Measurements from ENCODE around the gene MACROD1.
"Not testable (repeated sequence)": the region's sequence is repeated elsewhere in the genome, so short reads cannot be mapped to it uniquely, and the experiment has no call there.

MACROD1 gene

DNA sequence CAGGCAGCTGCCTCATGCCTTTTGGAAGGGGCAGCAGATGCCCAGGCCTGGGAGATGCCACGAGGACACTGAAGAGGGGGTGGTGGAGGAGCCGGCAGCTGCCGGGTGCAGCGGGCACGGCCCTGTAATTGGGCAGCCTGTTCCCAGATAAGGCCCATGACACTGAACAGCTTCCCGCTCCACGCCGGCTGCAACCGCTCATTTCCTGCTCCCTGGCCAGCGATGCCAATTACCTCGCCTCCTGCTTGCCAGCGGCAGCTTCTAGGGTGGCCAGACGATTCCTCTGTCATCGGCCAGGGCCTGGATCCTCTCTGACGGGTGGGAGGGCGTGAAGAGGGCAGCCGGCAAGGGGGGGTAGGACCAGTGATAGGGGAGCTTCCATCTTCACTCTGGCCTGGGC lies 107.4 kb downstream of the MACROD1 start:
- DNase-seq (ENCODE audit: low read depth), result no peak

DNA sequence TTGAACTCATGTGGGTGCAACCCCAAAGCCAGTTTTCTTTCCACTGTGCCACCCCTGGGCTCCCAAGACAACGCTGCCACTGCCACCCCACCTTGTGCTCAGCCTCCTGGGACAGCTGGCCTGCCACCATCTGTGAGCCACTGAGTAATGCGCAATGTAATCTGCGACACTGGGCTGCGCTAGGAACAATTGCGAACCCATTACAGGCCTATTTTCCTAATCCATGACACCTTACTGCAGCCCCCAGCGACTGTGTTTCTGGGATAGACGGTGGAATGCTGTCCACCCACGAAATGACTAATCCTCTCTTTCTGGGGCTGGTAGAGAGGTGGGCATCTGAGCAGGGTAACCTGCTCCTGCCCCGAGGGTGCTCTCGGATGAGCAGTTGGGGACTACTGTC lies 108.0 kb downstream of the MACROD1 start:
- DNase-seq (ENCODE audit: low read depth), result no peak

DNA sequence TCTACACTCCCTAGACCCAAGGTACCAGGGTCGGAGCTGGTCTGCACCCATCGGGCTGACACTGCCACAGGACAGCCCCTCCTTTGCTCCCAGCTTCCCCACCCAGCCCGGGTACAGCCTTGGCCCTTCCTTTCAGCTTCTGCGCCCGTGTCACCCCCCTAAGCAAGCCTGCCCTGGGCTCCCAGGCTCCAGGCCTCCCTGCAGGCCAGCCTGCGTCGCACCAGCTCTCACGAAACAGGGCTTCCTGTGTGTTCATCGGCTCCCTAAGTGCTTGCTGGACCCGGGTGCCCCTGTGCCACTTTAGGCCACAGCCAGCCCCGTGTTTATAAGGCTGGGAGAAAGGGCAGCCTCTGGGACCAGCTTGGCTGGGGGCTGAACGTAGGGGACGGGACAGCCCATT lies 109.1 kb downstream of the MACROD1 start:
- DNase-seq (ENCODE audit: low read depth), result no peak

DNA sequence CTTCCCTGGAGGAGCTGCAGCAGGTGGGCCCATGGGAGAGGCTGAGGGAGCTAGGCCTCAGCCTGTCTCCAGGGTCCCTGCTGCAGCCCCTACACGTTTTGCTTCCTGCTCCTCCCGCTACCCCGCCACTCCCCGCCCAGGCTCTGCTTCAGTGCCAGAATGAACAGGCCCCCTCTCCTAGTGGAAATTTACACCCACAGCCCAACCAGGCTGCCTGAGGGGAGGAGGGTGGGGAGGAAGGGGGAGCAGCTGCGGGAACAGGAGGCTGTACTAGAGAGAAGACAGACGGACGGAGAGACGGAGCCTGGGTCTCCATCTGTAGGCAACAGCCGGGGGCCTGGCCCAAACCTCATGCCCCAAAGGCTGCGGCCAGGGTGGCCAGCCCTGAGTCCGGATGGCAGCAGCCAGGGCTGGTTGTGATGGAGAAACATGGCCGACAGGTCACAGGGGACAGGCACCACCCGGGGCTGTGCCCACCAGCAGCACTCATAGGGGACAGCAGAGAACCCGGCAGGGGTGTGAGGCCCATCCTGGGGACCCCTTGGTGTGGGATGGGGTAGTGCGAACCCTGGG lies 109.6 kb downstream of the MACROD1 start:
- DNase-seq (ENCODE audit: low read depth), result no peak

DNA sequence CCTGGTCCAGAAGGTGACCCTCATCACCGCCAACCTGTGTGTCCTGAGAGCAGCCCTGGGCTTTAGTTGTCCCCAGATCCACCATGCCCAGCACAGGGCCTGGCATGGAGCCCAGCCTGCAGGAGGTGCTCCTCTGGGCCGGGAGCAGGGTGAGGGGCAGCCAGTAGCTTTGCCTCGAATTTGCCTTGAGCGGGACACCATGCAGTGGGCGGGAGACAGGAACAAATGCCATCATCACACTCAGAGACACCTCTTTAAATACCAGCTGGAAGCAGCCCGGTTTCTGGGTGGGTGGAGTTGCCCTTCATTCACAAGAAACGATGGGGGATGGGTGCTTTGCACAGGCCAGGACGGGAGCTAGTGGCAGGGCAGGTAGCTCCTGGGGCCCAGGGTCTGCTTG lies 110.8 kb downstream of the MACROD1 start:
- DNase-seq (ENCODE audit: low read depth), result no peak

DNA sequence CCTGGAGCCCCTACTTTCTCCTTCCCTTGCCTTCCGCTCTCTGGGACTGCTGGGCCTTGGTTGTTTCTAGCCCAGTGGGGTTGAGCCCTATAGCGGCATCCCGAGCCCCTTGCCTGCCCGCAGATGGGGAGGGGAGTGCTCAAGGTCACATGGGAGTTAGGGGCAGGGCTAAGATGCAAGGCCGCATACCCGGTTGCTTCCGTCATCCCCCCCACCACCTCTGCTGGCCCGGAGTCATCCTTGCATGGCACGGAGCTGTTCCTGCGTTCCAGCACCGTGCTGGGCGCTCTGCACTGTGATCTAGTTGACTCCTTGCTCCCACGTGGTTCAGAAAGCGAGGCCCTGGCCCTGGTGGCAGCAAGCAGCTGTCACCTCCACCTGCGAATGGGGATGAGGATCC lies 112.2 kb downstream of the MACROD1 start:
- no peak for DNase-seq (ENCODE audit: low read depth)

DNA sequence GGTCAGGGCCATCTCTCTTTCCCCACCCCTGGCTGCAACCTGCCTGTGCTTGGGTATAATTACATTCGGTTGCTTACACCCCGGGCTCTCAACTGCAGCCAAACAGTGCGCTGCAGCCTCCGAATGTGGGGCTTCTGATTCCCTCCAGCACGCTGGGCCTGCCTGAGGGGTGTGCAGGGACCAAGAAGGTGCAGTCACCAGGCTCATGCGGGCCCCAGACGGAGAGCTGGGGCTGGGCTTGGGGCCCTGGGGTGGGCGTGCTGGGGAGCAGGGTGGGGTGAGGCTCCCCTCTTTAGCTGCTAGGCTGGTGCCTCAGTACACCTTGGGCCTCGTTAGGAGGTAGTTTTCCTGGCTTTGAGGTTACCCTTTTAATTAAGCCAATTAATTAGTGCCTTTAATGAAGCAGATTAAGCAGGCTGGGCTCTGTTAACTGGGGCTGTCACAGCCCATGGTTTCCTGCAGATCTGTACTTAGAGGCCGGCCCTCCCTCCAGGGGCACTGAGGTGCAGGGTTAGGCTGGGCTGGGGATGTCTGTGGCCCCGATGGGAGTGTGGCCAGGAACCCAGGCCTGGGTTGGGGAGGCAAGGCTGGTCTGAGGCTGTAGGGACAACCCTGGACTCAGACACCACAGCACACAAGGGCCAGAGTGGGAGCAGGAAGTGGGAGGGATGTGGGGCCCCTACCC lies 112.8 kb downstream of the MACROD1 start:
- no peak for DNase-seq (ENCODE audit: low read depth)

DNA sequence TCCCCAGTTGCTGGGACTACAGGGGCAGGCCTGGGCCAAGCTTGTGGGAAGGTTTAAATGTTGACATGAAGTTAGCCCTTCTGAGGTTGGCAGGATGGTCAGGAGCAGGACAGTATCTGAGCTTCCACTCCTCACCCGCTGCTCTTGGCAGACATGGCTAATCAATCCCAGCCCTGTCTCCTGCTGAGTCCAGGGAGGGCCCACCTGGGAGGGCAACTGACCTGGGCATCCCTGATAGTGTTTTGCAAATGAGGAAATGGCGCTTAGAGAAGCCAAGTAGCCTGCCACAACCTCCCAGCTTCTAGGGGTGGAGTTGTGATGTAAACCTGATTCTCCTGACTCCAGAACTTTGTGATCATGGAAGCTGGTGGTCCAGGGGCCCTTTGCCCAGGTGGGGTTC lies 113.5 kb downstream of the MACROD1 start:
- DNase-seq (ENCODE audit: low read depth), result no peak

DNA sequence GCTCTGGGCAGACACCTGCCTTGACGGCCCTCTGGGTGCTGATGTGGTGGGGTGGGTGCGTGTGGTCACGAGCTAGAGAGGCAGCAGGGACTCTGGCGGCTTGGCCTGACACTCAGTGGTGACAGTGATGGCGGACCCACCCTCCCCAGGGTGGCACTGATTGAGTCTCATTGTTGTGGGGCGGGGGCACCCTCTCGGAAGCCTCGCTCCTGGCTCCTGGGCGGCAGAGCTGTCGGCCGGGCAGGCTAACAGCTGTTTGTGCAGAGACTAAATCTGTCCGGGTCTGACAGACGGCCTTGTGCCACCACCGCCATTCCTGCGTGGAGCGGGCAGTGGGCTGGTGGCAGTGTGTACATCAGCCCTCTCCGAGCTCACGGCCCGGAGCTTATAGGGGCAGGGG lies 114.6 kb downstream of the MACROD1 start:
- no peak for DNase-seq (ENCODE audit: low read depth)

DNA sequence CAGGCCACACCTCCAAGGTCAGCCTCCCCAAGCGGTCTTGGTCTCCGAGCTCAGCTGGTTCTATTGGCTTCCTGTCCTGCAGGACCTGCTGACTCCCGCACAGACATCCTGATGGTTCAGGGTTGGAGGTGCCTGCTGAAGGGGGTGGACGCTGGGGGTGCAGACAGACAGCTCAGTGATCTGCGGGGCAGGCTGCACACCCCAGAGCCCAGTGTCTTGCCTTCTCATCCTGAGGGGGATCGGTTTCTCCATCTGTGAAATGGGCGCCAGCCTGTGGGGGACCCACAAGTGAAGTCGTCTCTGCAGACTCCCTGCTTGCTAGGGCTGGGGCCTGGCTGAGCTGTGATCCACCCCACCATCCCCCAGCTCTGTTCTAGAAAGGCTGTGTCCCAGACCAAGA lies 116.4 kb downstream of the MACROD1 start:
- no peak for DNase-seq (ENCODE audit: low read depth)

DNA sequence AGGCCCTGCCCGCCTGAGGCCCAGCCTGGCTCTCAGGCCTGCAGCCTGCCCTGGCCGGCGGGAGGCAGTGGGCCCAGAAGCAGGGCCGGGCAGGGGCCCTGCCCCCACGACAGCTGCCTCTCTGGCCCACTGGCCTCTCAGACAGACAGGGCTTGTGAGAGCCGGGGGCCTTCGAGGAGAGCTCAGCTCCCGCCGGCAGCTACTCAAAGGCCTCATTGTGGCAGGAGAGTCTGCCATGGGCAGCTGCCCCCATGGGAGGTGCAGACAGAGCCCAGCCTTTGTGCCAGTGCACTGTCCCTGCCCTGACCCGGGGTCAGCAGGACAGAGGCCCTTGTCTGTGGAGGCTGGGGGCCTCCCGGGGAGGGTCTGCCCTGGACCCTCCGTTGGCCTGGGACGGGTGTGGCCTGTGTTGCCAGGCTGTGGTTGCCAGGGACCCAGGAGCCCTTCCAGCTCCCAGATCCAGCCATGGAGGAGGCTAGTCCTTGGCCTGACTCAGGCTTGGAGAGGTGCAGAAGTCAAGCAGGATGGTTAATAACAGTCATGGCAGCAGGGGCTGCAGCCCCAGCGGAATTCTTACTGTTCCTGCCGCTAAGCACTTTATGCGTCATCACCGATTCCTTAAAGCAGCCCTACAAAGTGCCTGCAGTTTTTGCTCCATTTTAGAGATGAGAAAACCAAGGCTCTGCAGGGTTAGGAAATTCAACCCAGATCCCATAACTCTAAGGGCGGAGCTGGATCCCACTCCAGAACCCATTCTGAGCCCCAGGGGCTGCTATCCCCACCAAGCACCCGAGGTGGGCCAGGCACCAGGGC lies 117.7 kb downstream of the MACROD1 start:
- no peak for DNase-seq (ENCODE audit: low read depth)

DNA sequence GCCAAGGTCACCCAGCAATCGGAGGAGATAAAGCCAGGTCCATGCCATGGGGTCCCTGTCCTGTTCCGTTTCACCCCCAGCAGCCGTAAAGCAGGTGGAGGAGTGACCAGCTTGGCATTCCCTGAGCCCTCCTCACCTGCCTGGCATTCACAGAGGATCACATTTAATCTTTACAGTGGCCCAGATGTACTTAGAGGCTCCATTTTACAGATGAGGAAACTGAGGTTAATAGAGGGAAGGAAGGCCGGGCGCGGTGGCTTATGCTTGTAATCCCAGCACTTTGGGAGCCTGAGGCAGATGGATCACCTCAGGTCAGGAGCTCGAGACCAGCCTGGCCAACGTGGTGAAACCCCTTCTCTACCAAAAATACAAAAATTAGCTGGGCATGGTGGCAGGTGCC lies 118.5 kb downstream of the MACROD1 start:
- DNase-seq (ENCODE audit: low read depth), result not testable (repeated sequence)

DNA sequence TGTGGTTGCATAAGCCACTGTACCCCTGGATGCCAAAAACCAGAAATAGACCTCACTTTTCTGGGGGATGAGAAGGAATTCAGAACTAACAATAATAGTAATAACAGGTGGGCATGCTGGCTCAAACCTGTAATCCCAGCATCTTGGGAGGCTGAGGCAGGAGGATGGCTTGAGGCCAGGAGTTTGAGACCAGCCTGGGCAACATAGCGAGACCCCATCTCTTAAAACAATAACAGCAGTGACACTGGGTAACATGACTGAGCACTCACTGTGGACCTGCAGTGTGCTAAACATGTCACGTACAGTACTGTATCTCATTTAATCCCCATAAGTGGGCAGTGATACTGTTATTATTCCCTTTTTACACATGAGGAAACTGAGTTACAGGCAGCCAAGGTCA lies 120.2 kb downstream of the MACROD1 start:
- no peak for DNase-seq (ENCODE audit: low read depth)

DNA sequence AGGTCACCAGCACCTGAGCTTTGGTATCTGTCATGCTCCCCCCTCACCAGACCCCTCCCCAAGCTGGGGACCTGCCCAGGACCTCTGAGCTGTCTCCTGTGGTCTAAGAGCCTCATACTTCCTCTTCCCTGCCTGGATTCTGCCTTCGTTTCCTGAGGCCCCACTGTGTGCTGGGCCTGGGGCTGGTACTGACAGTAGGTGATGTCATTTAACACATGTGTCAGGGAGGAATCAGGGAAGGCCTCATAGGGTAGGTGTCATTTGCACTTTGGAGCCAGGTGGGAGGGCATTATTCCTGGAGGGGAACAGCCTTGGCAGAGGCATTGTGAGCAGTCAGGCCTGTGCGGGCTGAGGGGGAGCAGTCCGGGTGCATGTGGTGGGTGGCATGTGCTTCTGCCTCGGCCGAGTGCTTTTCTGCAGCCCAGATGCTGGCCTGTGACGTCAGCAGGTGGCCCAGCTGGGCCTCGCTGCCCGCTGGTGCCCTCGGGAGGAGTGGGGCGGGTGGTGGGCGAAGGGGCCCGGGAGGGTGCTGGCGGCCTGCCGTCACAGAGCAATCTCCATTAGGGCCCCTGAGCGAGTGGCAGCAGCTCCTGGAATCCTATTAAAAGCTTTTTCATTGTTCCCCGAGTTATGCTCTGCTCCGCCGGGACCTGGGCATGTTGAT lies 121.1 kb downstream of the MACROD1 start:
- DNase-seq (ENCODE audit: low read depth), result no peak

DNA sequence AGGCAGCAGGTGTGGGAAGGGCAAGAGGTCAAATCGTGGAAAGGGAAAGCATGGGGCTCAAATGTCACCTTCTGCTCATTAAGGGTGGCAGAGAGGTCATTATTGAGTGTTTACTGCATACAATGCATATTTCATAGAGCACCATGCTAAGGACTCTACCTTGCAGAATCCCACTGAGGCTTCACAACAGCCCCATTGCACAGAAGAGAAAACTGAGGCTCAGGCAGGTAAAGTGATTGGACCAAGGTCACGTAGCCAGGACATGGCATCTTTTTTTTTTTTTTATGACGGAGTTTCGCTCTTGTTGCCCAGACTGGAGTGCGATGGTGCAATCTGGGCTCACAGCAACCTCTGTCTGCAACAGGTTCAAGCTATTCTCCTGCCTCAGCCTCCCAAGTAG lies 122.4 kb downstream of the MACROD1 start:
- DNase-seq (ENCODE audit: low read depth), result no peak

DNA sequence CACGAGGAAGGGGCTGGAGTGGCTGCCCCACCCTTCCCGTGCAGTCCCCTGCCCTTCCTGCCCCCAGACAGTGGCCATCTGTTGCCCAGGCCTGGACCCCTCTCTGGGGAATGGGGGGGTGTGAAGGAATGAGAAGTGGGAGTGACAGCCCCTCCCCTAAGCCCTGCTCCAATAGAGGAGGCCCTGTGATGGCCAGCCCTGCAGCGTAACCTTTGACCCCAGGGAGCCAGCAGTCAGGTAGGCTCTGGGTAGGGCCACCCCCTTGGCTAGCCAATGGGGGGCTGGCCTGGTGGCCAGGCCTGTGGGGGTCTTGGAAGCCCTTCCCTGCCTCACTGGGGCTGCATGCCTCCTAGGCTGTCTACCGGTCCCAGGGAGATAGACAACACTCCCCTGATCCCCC lies 123.6 kb downstream of the MACROD1 start:
- DNase-seq (ENCODE audit: low read depth), result no peak

DNA sequence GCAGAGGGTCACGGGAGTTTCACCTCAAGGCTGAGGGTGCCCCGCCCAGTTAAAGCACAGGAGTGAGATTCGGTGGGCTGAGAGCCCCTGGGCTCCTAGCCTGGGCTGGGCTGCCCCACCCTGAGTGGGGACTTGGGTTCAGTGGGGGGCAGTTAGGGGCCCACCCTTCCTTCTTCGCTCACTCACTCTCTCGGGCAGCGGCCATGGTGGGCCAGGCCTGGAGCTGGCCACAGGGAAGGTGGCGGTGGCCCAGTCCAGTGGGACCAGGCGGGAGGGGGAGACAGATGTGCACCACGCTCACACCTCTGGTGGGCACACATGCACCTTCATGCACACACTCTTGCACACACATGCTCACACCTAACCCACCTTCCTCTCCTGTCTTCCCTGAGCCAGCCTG lies 124.1 kb downstream of the MACROD1 start:
- no peak for DNase-seq (ENCODE audit: low read depth)

DNA sequence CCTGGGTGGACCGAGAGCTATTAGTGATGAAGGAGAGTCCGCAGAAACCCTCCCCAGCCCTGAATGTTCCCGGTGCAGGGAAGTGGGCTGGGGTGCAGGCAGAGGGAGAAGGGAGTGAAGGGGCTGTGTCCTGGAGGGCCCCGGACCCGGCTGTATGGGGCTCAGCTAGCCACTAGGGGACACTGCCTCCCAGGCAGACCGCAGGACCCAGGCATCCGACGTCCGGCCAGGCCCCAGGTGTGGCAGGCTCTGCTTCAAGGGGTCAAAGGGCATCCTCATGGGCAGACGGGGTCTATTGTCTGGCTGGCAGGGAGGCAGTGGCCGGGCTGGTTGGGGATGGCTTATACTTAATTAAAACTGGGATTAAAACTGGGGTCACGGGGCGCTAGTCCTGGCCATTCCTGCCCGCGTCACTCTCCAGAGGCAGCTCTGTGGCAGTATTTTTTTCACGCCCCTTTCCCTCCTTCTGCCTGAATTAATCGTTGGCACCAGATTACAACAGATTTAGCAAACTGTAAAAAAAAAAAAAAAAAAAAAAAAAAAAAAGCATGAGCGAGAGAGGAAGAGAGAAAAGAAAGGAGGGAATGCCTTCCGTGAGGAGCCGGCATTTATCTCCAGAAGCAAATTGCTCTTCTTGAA lies 125.1 kb downstream of the MACROD1 start:
- DNase-seq (ENCODE audit: low read depth), result no peak

DNA sequence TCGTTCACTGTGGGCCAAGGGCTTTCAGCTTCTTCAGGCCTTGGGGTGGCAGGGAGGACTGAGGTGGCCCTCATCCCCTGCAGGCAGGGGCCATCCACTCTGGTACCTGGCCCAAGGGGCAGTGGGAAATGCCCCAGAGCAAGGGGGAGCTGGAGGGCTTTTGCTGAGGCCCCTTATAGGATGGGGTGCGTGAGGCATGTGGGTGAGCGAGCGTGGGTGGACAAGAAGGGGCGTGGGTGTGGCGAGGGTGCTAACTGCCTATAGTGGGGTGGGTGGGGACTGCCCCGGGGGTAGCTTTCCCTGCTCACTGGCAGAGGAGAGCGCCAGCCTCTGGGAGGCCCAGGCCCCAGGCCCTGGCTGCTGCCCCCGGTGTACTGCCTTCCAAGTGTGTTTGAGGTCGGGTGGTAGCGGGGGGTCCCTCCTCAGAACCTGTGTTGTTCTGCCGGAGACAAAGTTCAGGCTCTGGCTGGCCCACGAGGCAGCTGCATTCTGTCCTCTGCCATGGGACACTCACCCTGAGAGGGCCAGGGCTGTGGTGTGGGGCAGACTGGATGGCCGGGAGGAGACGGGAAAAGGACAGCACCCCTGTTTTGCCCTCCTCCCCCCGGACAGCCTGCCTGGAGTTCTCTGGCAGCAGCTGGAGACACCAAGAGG lies 126.8 kb downstream of the MACROD1 start:
- DNase-seq (ENCODE audit: low read depth), result no peak

DNA sequence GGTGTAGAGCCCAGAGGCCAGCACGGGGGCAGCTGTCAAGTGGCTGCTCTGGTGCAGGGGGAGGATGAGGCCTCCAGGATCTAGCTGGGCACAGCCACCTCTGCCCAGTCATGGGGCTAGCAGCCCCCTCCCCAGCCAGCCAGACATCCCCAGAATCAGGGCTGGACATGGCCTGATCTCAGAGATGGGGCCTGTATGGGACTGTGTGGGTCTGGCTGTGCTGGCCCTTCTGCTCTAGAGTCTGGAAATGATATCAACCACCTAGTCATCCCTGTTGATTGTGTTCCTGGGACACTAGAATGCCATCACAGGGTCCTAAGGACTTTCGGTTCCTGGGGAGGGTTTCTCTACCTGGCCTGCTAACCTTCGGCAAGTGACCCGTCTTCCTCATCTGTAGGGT lies 127.4 kb downstream of the MACROD1 start:
- no peak for DNase-seq (ENCODE audit: low read depth)

DNA sequence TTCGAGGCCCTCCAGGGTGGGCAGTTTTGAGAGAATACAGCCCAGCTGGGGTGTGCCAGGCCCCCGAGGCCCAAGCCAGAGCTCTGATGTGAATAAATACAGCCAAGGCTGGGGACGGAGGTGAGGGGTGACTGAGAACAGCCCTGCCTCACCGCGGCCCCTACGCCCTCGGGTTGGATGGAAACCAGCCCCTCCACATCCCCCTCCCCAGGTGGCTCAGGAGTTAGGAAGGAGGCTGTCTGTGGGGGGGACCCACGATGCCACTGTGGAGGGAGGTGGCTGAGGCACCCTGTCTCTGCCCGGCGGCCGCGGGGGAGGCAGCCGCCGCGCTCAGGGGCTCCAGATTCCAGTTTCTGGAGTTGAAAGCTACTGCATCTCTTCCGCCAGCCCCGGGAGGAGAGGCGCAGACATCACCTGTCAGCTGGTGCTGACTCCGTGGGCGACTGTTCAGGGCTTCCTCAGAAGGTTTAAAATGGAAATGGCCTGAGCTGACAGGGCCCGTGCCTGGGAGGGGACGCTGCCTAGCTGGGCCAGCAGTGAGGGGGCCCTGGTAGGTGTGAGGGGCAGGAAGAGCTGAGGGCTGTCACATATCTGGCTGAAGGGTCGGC lies 128.8 kb downstream of the MACROD1 start:
- no peak for DNase-seq (ENCODE audit: low read depth)
